Activated CD4-positive, alpha-beta T cell treated with anti-CD3 and anti-CD28 coated beads for 48 hours (primary cell): ENCODE results near the gene ABCA2.
A peak's percentile ranks its signal among the peaks of the same experiment; 100 is the strongest.

ENCODE experiments used
- DNase-seq: peaks from one replicate; pipeline ENCODE4 v3.0.0-alpha.2; 2020

ABCA2 gene

DNA sequence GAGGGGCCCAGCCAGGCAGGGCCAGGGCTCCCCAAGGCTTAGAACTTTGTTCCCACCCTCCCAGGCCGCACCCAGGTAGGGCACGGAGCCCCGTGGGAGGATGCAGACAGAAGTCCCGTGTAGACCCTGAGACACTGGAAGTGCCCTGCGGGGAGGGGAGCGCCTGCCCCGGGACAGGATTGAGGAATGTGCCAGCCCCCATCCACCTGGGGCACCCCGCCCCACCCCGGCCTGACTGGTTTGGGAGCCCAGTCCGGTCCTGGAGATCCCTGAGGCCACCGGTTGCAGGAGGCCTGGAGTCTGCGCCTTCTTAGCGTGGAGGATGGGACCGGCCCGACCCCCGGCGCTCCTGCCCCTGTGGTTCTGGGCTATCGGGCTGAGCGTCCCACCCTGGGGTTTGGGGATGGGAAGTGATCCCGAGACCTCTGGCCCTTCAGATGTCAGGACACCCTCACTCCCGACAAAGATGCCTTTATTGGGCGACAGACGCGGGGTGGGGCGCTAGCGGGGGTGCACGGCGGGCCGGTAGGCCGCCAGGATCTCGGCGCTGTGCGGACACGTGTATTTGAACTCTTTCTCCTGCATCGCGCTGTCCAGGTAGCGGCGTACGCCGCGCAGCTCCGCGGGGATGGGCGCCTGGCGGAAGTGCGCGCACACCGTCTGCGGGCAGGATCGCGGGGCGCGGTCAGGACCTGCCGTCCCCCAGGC, 33.7 kb downstream of the ABCA2 start:
- no peak for DNase-seq

DNA sequence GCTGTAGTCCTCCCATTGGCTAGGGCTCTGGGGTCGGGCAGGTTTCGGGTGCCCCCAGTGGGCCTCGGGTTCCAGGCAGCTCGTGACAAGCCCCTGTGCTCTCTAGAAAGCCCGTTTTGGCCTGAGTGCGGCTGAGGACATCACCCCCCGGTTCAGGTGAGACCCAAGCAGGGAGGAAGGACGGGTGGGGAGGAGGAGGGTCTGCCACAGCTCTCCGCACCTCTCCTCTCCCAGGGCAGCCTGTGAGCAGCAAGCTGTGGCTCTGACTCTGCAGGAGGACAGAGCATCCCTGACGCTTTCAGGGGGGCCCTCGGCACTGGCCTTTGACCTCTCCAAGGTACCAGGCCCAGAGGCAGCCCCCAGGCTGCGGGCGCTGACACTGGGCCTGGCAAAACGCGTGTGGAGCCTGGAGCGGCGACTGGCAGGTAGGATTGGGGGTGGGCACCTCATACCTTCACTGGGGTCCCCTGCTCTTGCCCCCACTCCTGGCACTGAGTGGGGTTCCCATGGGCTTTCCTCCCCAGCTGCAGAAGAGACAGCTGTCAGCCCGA, 35.1 kb downstream of the ABCA2 start:
- DNase-seq: no peak

DNA sequence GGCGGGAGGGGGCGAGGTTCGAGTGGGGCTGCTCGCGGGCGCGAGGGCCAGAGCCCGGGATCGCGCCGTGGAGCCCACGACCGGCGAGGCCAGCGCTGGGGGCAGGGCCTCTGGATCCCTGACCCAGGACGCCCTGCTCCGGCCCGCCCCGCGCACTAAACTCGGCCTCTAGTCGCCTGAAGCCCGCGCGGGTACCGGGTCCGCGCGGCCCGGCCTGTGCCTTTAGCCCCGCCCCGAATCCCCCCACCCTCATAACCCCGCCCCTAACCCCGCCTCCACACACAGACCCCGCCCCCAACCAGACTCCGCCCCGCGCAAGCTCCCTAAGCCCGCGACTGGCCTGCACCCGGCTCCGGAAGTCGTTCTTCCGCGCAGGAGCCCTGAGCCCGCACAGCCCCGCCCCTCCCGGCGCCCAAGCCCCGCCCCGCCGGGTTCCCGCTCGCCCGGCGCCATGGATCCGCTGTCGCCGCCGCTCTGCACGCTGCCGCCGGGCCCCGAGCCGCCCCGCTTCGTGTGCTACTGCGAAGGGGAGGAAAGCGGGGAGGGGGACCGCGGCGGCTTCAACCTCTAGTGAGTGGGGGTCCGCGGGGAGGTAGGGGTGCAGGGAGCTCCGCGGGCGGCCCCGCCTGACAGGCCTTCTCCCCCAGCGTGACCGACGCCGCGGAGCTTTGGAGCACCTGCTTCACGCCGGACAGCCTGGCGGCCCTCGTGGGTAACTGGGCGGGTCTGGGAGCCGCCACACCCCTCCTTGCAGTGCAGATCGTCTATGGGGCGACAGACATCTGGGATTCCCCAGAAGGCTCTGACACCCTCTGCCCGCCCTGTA, 35.8 kb downstream of the ABCA2 start, which contains the start of gene PAXX:
Gene PAXX, plus strand, starts transcription at position 430 of the 826 bp plus-strand sequence. Its CDS starts 22 bp downstream, at position 452.
- peak; percentile 96 for DNase-seq

DNA sequence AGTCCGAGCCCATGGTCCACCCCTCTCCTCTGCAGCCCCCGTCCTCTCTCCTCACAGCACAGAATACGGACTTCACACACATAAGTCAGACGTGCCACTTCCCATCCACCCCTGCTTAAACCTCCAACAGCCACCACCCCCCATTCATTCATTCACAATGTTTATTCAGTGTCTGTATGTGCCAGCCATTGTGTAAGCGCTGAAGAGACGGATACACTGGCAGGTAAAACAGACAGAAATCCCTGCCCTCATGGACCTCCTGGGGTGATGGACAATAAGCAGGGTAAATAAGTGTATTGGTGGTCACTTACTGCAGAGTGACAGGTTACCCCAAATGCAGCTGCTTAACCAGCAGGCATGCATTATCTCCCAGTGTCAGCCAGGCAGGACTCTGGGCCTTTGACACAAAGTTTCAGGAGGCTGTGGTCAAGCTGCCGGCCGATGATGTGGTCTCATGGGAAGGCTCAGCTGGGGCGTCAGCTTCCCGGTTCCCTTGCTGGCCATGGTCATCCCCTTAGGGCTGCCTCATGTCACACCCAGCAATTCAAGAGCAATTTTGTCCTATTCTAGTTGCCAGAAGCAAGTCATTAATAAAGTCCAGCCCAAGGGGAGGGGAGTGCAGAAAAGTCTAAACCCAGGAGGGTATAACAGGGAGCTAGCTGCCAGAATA, 37.7 kb downstream of the ABCA2 start:
- DNase-seq: no peak

DNA sequence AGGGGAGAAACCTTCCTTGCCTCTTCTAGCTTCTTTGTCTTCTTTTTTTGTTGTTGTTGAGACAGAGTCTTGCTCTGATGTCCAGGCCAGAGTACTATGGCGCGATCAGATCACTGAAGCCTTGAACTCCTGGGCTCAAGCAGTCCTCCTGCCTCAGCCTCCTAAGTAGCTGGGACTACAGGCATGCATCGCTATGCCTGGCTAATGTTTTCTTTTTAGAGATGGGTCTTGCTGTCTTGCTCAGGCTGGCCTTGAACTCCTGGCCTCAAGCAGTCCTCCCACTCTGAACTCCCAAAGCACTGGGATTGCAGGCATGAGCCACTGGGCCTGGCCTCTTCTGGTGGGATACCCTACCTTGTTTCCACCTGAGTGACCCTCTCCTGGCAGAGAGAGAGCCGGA, 39.2 kb downstream of the ABCA2 start:
- DNase-seq: no peak

DNA sequence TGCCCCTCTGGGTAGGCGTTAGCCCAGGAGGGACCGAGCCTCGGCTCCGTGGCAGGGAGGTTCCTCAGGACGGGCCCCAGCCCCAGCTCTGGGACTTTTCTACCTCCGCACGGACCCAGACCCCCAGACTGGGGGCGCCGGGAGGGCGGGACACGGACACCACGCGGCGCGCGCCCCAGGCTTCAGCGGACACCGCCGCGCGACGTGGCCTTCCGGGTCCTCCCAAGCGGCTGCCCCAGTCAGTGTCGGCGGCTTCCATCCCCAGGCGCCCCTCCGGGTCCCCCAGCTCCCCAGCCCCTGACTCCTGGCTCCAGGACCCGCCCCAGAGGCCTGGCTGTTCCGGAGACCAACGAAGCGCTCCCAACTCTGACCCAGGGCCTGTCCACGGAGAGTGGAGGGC, 42.2 kb downstream of the ABCA2 start:
- no peak for DNase-seq

DNA sequence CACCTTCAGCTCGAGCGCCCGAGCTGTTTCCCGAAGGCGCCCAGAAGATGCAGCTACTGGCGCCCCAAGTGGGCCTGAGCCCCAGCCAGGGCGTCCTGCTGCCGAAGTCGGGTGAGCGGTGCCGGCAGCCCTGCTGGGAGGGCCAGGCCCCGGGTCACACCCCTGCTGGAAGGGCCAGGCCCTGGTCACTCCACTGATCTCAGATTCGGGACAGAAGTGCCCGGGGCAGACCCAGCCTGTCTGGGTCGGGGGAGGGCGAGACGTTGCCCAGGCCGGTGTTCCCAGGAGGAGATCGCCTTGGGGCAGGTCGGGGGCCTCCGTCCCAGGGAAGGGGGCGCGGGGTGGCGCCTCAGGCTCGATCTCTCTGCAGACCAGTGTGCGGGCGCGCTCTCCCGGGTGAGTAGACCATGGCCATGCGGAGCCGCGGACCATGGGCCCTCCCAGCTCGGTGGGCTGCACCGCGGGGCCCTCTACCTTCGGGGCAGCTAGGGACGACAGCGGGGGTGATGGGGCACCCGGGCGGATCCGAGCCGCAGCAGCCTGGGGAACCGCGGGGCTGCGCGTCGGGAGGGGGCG, 42.9 kb downstream of the ABCA2 start:
- no peak for DNase-seq

DNA sequence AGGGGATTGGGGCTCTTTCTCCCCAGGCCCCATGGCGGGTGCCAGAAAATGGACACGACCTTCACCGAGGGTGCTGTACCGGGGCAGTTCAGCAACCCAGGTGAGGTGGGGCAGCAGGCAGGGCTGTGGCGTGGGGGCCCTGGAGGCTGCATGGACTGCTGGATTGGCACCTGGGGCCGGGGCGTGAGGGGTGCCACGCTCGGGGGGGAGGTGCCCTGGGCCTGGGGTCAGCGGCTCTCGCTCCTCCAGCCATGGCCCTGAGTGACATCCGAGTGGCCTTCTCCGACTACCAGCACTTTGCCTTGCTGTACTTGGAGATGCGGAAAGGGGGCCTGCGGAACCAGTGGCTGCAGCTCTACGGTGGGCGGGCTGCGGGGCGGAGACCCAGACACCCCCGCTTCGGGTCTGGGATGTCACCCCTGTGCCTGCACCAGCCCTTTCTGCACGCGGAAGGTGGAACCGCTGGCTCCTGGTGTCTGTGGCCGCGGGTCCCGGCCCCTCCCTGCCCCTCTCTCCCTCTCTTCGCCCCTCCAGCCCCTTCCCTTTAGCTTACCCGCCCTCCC, 43.5 kb downstream of the ABCA2 start:
- DNase-seq: no peak

DNA sequence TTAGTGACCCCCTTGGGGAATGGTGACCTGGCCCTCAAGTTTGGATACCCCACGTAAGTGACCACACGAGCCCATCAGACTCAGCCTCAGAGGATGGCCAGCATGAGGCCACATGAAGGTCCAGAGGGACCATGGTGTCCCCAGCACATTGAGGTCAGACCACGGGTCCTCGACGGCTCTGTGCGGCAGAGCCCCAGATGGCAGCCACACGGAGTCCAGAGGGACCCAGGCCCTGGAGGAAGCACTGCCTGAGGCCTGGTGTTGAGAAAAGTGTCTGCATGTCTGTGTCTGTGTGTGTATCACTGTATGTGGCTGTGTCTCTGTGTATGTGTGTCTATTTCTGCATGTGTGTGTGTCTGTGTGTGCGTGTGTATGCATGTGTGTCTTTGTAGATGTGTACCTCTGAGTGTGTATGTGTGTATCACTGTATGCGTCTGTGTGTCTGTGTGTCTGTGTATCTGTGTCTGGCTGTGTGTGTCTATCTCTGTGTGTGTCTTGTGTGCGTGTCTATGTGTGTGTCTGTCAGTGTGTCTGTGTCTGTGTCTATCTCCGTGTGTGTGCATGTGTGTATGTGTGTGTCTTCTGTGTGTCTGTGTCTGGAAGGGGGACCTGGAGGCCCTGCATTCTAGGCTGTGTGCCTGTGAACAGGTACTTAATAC, 44.3 kb downstream of the ABCA2 start:
- no peak for DNase-seq

DNA sequence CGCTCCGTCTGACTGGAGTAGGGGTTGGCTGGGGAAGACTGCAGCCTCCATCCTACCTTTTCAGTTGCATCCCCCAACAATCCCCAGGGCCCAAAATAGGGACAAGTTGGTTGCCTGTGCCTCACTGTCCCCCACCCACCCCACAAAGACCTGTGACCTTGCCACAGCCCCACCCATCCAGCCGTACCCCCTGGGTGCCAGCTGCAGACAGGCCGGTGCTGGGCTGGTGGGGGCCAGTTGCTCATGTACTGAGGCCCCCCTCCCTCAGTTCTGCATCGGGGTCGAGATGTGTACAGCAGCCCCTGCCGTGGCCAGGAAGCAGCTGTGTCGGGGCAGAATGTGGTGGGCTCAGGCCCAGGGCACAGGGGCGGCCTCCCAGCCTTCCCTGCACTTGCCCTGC, 44.9 kb downstream of the ABCA2 start:
- no peak for DNase-seq

DNA sequence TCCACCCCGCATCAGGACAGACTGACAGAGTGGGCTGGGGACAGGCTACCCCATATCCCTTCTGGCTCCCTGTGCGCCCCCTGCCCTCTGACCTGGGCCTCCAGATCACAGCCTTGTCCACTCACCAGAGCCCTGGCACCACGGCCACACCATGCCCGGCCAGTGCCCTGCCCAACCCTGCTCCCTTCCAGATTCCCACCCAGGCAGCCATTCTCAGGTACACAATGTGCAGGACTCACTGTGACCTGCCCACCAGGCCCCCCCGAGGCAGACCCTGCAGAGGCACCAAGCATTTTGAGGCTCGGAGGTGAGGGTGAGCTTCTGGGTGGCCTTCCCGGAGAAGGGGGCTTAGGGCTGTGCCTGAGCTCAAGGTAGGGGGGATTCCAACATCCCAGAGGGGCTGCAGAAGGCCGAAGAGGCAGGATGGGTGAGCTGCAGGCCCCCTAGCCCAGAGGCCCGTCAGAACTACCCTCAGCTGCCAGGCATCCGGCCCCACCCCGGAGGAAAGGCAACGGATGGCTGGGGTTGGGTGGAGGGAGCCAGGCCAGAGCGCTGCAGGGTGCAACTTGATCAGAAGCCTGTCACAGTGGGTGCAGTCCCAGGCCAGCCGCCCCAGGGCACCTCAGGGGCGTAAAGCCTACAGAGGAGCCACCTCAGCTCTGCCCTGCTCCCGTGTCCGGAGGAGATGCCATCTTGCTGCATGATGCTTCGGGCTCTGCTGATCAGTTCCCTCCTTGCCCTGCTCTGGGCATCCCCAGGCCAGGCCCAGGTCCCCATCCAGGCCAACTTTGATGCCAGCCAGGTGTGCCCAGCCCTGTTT, 45.6 kb downstream of the ABCA2 start, which contains the start of gene LCNL1:
Gene LCNL1, plus strand, starts transcription at position 762 of the 820 bp plus-strand sequence. CDS start 594 bp downstream, outside the sequence.
- DNase-seq: no peak

DNA sequence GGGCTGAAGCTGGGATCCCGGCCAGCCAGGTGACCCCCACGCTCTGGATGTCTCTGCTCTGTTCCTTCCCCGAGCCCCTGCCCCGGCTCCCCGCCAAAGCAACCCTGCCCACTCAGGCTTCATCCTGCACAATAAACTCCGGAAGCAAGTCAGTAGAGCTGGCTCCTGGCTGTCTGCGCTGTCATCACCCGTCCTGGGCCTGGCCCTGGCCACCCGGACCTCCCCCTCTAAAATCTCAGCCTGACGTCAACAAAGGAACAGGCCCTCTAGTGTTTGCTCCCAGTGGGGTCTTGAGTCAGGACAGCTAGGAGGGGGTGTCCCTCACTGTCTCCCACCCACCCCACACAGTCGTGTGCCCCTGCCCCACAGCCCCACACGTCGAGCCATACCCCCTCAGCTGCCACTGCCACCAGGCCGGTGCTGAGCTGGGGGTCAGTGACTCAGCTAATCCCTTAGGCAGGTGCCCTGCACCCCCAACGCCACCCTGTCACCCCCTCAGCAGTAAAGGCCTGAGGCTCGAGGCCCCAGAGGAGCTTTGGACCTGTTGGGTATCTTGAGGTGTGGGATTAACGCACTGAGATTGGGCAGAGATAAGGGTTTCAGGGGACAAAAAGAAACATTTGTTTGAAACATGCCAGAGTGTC, 46.3 kb downstream of the ABCA2 start:
- no peak for DNase-seq

DNA sequence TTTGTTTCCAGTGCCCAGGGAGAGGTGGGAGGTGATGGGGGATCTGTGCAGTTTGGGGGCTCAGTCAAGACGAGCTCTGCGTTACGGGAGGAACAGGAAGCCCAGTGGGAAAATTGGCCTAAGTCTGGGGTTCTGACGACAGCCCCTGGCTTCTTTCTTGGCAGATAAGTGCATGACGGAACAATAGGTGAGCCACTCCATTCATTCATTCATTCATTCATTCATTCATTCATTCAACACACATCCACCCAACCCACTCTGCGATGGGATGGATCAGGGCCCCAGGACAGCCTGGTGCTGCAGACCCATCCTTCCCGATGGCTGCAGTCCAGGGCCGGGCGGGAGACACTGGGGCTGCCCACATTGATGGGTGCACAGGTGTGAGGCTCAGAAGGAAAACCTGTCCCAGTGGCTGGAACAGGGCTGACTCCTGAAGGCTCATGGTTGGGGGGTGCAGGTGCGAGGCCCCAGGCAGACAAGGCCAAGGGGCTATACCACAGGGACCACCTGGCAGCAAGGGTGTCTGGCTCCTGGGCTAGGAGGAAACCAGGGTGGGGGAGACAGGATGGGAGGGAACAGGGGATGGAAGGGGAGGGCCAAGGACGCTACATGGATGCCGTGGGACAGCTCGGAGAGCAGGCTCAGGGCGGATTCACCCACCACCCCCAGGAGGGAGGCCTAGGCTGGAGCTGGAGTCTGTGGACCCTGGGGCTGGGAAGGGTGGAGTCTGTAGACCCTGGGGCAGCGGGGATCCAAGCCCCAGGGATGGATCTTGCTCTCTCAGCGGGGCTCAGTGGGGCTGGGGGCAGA, 47.2 kb downstream of the ABCA2 start:
- no peak for DNase-seq

DNA sequence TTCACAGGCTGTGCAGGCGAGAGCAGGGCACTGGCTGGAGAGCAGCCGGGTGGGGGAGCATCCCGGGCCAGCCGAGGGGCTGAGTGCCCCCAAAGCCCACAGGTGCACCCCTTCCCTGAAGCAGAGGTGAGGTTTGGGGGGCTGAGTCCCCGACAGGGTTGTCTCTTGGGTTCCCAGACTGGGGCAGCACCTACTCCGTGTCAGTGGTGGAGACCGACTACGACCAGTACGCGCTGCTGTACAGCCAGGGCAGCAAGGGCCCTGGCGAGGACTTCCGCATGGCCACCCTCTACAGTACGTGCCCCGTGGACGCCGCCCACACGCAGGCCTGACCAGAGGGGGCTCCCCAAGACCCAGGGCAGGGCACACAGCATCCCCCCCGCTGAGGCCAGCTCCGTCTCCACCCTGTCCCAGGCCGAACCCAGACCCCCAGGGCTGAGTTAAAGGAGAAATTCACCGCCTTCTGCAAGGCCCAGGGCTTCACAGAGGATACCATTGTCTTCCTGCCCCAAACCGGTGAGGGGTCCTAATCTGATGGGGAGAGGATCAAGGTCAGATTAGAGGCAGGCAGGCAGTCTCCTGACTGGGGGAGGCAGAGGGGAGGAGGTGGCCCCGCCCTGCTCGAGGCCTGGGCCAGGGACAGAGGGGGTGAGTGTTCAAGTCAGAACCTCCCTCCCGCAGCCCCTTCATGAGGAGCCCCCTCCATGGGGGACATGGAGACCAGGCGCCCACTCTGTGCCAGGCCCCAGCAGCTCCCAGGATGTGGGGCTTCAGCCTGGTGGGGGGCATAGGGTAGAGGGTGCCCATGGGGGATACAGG, 48.1 kb downstream of the ABCA2 start:
- DNase-seq: no peak

DNA sequence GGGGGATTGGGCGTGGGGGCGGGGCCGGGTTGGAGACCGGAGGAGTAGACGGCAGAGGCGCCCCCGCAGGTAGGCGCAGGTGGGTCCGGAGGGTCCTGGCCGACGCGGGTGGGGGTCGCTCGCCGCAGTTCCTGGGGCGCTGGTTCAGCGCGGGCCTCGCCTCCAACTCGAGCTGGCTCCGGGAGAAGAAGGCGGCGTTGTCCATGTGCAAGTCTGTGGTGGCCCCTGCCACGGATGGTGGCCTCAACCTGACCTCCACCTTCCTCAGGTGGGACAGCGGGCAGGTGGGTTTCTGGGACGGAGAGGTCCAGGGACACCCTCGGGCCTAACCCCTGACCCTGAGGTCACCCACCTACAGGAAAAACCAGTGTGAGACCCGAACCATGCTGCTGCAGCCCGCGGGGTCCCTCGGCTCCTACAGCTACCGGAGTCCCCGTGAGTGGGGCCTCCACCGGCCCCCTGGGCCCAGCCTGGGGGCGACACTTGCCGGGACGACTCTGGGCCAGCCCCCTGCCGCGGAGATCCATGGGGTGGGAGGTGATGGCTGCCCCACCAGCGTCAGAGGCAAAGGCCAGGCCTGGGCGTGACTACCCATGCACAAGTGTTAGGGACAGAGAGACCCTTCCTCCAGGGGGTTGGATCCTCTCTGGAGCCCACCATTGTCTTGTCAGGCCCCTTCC, 49.0 kb downstream of the ABCA2 start:
- DNase-seq: no peak

DNA sequence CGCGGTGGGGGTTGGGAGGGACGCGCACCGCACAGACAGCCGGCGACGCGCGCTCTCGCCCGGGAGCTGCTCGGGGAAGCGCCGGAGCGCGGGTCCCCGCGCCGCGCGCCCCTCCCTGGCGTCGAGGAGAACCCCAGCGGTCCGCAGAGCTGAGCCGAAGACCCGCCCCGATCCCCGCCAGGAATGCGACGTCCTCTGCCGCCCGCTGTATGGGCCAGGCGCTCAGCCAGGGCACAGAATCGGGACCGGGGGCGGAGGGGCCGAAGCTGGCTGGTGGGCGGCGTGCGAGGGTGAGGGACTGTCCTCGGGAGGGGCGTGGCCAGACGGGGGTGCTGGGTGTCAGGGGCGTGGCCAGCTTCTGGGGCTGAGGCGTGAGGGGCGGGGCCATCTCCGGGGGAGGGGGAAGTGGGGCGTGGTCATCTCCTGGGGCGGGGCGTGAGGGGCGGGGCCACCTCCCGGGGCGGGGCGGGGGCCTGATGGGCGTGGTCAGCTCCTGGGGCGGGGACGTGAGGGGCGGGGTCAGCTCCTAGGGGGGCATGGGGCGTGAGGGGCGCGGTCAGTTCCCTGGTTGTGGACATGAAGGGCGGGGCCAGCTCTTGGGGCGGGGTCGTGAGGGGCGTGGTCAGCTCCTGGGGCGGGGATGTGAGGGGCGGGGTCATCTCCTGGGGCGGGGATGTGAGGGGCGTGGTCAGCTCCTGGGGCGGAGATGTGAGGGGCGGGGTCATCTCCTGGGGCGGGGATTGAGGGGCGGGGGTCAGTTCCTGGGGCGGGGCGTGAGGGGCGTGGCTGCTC, 49.8 kb downstream of the ABCA2 start:
- DNase-seq: peak; percentile 81

DNA sequence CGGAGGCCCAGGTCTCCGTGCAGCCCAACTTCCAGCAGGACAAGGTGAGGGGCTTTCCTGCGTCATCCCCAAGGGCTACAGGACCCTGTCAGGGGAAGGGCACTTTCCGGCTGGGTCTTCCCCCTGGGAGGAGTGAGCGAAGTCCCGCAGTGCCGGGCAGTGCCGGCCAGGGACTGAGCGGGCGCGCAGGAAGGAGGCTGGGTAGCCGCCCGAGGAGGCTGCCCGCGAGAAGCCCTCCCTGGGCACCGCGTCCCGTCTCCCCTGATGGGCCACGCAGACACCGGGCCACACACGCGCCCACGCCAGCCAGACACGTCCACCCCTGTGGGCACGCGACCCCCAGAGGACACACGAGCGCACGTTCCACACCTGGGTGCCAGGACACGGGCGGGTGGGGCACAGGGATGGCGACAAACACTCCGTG, 50.4 kb downstream of the ABCA2 start:
- DNase-seq: no peak
